ENCODE measurements around the gene RRAS. TPM values are rescaled to one million over a fixed set of nuclear protein-coding genes. Genes with fewer than 3 reads are reported as not detected.
A peak's percentile ranks its signal among the peaks of the same experiment; 100 is the strongest.

Gene RRAS
- total RNA-seq, 4 donors from 2014 or later, result 12.4 to 26.2 (median 24.2) TPM

GRCh38 chr19:49594993-49595818 is 44.7 kb downstream of the RRAS start:
- DNase-seq, result no peak
- intact Hi-C loops (cut with DNase I; ENCODE audit: low total_unique reads), result loop anchor here (5.0 to 10.0 kb wide), 4 partner anchors 82 to 1130 kb away; partner anchors contain the start of genes CYTH2, FUZ, MYH14 and PRMT1
- H3K4me1 ChIP-seq, result peaks cover 14 to 15% of the 10 kb centered on the region in 2 donors
- H3K27me3 ChIP-seq, result no peaks in the 10 kb centered on the region
- ATAC-seq, result no peak
- in situ Hi-C loops (cut with MboI; ENCODE audit: low sequenced_read_pairs in 4 of 4), result no loop called here
- H3K36me3 ChIP-seq, result peaks cover 0 to 37% of the 10 kb centered on the region in 2 donors
- H3K9me3 ChIP-seq, result no peaks in the 10 kb centered on the region
- H3K27ac ChIP-seq, result peak overlapping the region in 2 of 4 donors; percentile 86 to 94
- no peak overlapping the region for H3K4me3 ChIP-seq
- TF ChIP-seq POLR2A (IDR thresholded peaks at IDR 0.05) (no peak), CTCF (IDR thresholded peaks at IDR 0.05 in 4 of 5, conservative IDR thresholded peaks at IDR 0.05 in 1 of 5) (no peak)

GRCh38 chr19:49594157-49594992 is 45.6 kb downstream of the RRAS start:
- no peak overlapping the region for H3K4me3 ChIP-seq
- DNase-seq (no peak), ATAC-seq (no peak)
- TF ChIP-seq POLR2A (IDR thresholded peaks at IDR 0.05) (no peak), CTCF (IDR thresholded peaks at IDR 0.05 in 4 of 5, conservative IDR thresholded peaks at IDR 0.05 in 1 of 5) (no peak)
- peaks cover 0 to 29% of the 10 kb centered on the region in 2 donors for H3K36me3 ChIP-seq
- intact Hi-C loops (cut with DNase I; ENCODE audit: low total_unique reads), result loop anchor here (5.0 to 10.0 kb wide), 4 partner anchors 83 to 1130 kb away; partner anchors contain the start of genes CYTH2, FUZ, MYH14 and PRMT1
- no peaks in the 10 kb centered on the region for H3K9me3 ChIP-seq
- H3K27me3 ChIP-seq, result no peaks in the 10 kb centered on the region
- in situ Hi-C loops (cut with MboI; ENCODE audit: low sequenced_read_pairs in 4 of 4), result no loop called here
- peak overlapping the region; percentile 86 to 95 (median 94) for H3K27ac ChIP-seq
- H3K4me1 ChIP-seq, result peaks cover 14 to 15% of the 10 kb centered on the region in 2 donors

- peak; percentile 96 to 97 for DNase-seq
- TF ChIP-seq POLR2A (IDR thresholded peaks at IDR 0.05) (peak in 1 of 2 donors; percentile 20), CTCF (IDR thresholded peaks at IDR 0.05 in 4 of 5, conservative IDR thresholded peaks at IDR 0.05 in 1 of 5) (no peak)
- H3K4me1 ChIP-seq, result peaks cover 14 to 15% of the 10 kb centered on the region in 2 donors
- H3K27me3 ChIP-seq, result no peaks in the 10 kb centered on the region
- no peaks in the 10 kb centered on the region for H3K9me3 ChIP-seq
- intact Hi-C loops (cut with DNase I; ENCODE audit: low total_unique reads) (loop anchor here (1.0 to 10.0 kb wide), 5 partner anchors 47 to 1129 kb away; partner anchors contain the start of genes CYTH2, FUZ, MYH14 and PRMT1), in situ Hi-C loops (cut with MboI; ENCODE audit: low sequenced_read_pairs in 4 of 4) (no loop called here)
- peak overlapping the region; percentile 62 to 82 (median 70) for H3K4me3 ChIP-seq
- peak; percentile 71 to 77 for ATAC-seq
- peaks cover 0 to 24% of the 10 kb centered on the region in 2 donors for H3K36me3 ChIP-seq
- peak overlapping the region; percentile 86 to 95 (median 94) for H3K27ac ChIP-seq
Measured at GRCh38 chr19:49593233-49594113, 46.5 kb downstream of the RRAS start.
